GM10248 (cell line): Measurements from ENCODE around the gene NFATC2.

Experiments
- CTCF ChIA-PET: fragments of 300-600 bp; sonication (Branson Sonifier 250); formaldehyde crosslinking; extraction: SDS; loops from one replicate; lab custom pipeline; 2021; ENCODE audit warnings: antibody characterized with exemption; lab: Yijun Ruan, JAX
- POLR2A ChIA-PET: fragments of 350-650 bp; sonication (Branson Sonifier 250); formaldehyde crosslinking; extraction: SDS; loops from one replicate; lab custom pipeline; 2020; ENCODE audit warnings: antibody characterized with exemption; lab: Yijun Ruan, JAX
- DNase-seq: peaks from one replicate; pipeline ENCODE4 v3.0.0; 2012; ENCODE audit errors: extremely low spot score
- CTCF ChIP-seq: IDR thresholded peaks from 2 replicates; pipeline ENCODE4 v1.5.1; 2012; ENCODE audit warnings: mild to moderate bottlenecking, low read depth; ENCODE audit errors: extremely low read depth, missing control alignments, control extremely low read depth

Gene NFATC2

GRCh38 chr20:51392614-51393186 is 149.8 kb downstream of the NFATC2 start:
- no peak for TF ChIP-seq CTCF
- CTCF ChIA-PET, result interaction anchor here (0.8 to 1.3 kb wide), 5 partner anchors 12 to 202 kb away, joined by 3 to 4 read pairs (median 3); no protein-coding TSS in a partner anchor
- no peak for DNase-seq
- POLR2A ChIA-PET, result no interaction called here

- TF ChIP-seq CTCF, result no peak
- ChIA-PET CTCF (interaction anchor here (1.1 kb wide), 1 partner anchor 203 kb away, joined by 4 read pairs; no protein-coding TSS in a partner anchor), POLR2A (no interaction called here)
- DNase-seq, result no peak
Measured at GRCh38 chr20:51391926-51392325, 150.6 kb downstream of the NFATC2 start.

DNA sequence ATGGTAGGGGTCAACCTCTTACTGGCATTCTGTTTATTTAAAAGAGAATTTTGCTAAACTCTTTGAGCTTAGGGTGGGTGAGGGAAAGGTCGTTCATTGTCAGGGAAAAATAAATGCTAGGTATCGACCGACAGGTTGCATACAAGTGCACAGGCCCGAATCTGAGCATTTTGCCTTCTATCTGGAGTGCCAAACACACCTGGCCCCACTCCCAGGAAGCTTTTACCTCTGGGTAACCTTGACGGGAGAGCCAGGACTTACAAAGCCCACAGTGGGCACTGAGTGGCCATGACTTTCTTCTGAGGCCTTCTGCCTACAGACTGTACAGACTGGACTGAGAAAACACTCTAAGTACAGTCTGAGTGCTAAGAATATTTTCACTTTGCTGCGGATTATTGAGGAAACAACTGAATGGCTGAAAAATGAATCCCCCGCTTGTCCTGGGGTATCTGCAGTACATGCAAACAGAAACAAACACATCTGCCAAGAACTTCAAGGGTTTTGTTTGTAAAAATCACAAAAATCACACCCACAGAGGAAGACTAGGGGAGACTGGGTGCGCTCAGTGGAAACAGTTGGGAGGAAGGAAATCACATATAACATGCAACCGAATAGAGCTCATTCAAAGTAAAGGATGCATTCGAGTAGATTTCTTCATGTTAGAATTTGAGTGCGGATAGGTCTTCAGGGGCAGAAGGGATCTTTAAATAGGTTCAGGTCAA is 152.8 kb downstream of the NFATC2 start:
- no peak for TF ChIP-seq CTCF
- POLR2A ChIA-PET, result no interaction called here
- no peak for DNase-seq
- CTCF ChIA-PET, result interaction anchor here (0.9 to 1.6 kb wide), 7 partner anchors 10 to 206 kb away, joined by 3 to 6 read pairs (median 3); no protein-coding TSS in a partner anchor

DNA sequence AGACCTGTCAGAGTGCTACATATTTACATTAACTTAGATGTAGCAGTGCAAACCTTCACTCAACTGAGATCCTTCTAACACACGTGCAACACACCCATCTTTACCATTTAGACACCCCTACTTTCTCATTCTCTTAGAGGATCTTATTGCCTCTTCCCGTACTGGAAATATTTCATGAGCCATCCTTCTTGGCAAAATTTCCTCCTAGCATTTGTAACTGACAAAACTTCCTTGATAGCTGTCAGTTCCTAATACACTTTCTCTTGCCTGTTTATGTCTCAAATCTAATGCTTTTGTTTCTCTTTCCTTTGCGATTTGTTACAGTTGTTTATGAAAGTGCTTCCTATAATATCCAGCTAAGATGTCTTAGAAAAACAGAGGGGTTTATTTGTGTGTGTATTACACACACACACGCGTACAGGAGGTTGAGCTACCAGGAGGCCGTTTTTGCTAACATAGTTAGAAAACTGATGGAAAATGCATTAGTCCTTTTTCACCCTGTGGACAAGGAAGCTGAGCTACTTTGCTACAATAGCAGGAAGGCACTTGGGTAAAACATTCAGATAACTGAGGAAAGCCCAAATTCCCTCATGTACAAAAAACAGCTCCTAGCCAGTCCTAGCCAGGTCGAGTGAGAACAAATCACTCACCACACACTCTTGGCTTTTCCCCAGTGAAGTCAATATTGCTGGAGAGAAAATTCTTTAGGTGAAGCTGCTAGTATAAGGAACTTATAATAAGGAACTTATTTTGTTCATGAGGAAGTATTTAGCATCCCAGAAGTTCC is 153.6 kb downstream of the NFATC2 start:
- TF ChIP-seq CTCF, result no peak
- POLR2A ChIA-PET, result no interaction called here
- CTCF ChIA-PET, result interaction anchor here (0.9 to 1.6 kb wide), 5 partner anchors 9 to 206 kb away, joined by 3 to 6 read pairs (median 4); no protein-coding TSS in a partner anchor
- no peak for DNase-seq

- no peak for TF ChIP-seq CTCF
- ChIA-PET POLR2A (no interaction called here), CTCF (interaction anchor here (1.2 to 4.0 kb wide), 4 partner anchors 16 to 208 kb away, joined by 3 to 51 read pairs (median 5); no protein-coding TSS in a partner anchor)
- no peak for DNase-seq
Measured at GRCh38 chr20:51388227-51388626, 154.3 kb downstream of the NFATC2 start.

DNA sequence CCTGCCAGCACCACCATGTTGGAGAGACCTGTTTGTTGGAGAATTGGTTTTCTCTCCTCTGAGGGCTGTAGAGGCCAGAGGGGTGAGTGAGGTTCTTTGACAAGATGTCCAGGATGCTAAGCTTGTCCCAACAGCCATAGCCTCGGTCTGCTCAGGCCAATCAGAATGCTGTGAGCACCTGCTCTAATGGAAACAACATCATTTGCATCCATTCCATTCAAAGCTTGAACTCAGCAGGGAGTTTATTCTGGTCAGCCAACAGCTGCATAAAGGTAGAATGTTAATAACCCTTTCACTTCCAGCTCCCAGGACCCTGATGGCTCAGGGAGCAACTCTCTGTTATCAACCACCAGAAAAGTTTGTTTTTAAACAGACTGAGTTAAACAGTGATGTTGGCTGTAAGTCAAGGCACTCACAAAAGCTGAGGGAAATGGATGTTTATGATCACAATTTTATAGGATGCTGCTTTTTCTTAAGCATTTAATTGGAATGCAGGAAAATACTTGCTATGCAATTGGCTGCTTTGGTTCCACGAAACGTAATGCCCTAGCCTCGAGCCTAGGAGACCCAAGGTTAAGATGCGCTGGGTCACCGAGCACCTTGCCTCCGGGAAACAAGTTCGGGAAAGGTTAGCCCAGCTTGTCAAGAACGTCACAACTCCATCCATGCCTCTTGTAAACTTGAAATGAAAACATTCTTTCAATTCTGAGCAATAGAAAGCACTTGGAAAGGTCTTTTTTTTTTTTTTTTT is 155.2 kb downstream of the NFATC2 start:
- TF ChIP-seq CTCF, result no peak
- ChIA-PET POLR2A (no interaction called here), CTCF (interaction anchor here (1.2 to 4.0 kb wide), 7 partner anchors 14 to 238 kb away, joined by 3 to 51 read pairs (median 4); no protein-coding TSS in a partner anchor)
- DNase-seq, result no peak
